Fibroblast of peridontal ligament (primary cell): ENCODE data around the gene TMEM44.
"Not testable (repeated sequence)": the region's sequence is repeated elsewhere in the genome, so short reads cannot be mapped to it uniquely, and the experiment has no call there.

Experiments
- DNase-seq: peaks from one replicate; pipeline ENCODE4 v3.0.0-alpha.2; 2010; ENCODE audit errors: extremely low read depth

TMEM44 gene

GRCh38 chr3:194609601-194610000 lies 23.6 kb downstream of the TMEM44 start:
- DNase-seq, result no peak

- DNase-seq, result no peak
These were observed 24.2 kb downstream of the TMEM44 start for GRCh38 chr3:194608981-194609380.

- DNase-seq, result no peak
These were observed 25.4 kb downstream of the TMEM44 start for GRCh38 chr3:194607592-194608389.

- peak; percentile 17 for DNase-seq
These were observed 26.3 kb downstream of the TMEM44 start for GRCh38 chr3:194606941-194607340.

GRCh38 chr3:194606163-194606562 lies 27.1 kb downstream of the TMEM44 start:
- DNase-seq, result no peak

- not testable (repeated sequence) for DNase-seq
These were observed 27.9 kb downstream of the TMEM44 start for GRCh38 chr3:194605314-194605713.

GRCh38 chr3:194604837-194605236 lies 28.4 kb downstream of the TMEM44 start:
- no peak for DNase-seq

GRCh38 chr3:194604126-194604525 lies 29.1 kb downstream of the TMEM44 start:
- DNase-seq, result no peak

- DNase-seq, result peak; percentile 12
These were observed 30.5 kb downstream of the TMEM44 start for GRCh38 chr3:194602669-194603171.

GRCh38 chr3:194598771-194599557 lies 34.3 kb downstream of the TMEM44 start:
- DNase-seq, result peak; percentile 75

GRCh38 chr3:194596906-194597305 lies 36.3 kb downstream of the TMEM44 start:
- DNase-seq, result no peak

GRCh38 chr3:194592798-194593752 lies 40.1 kb downstream of the TMEM44 start:
- DNase-seq, result peak; percentile 100

GRCh38 chr3:194588741-194589140 lies 44.5 kb downstream of the TMEM44 start:
- DNase-seq, result no peak

GRCh38 chr3:194588236-194588635 lies 45.0 kb downstream of the TMEM44 start:
- no peak for DNase-seq

GRCh38 chr3:194587438-194587931 lies 45.7 kb downstream of the TMEM44 start:
- DNase-seq, result peak; percentile 85

GRCh38 chr3:194586836-194587235 lies 46.4 kb downstream of the TMEM44 start:
- DNase-seq, result peak; percentile 73

- DNase-seq, result no peak
These were observed 47.3 kb downstream of the TMEM44 start for GRCh38 chr3:194585880-194586281.

- DNase-seq, result no peak
These were observed 48.4 kb downstream of the TMEM44 start for GRCh38 chr3:194584866-194585265.

- DNase-seq, result no peak
These were observed 48.9 kb downstream of the TMEM44 start for GRCh38 chr3:194584320-194584776.

GRCh38 chr3:194582196-194582905 lies 50.9 kb downstream of the TMEM44 start:
- DNase-seq, result no peak
